Neuronal stem cell (in vitro differentiated cells): ENCODE results near the gene OTOGL.
A peak's percentile ranks its signal among the peaks of the same experiment; 100 is the strongest.

Source experiments
- DNase-seq: peaks from one replicate; pipeline ENCODE4 v3.0.0-alpha.2; 2013; ENCODE audit warnings: low spot score
- H2AFZ ChIP-seq: one replicate; pipeline ENCODE4 v1.6.1; 2013; ENCODE audit warnings: mild to moderate bottlenecking, low read length, inconsistent platforms
- H2AK5ac ChIP-seq: 2 replicates; pipeline ENCODE4 v1.6.1; 2013; ENCODE audit warnings: low read depth, mild to moderate bottlenecking, inconsistent platforms, low read length, moderate library complexity, mixed read lengths
- H2BK120ac ChIP-seq: 2 replicates; pipeline ENCODE4 v1.6.1; 2013; ENCODE audit warnings: low read depth, mild to moderate bottlenecking, inconsistent platforms, low read length, moderate library complexity, mixed read lengths
- H2BK12ac ChIP-seq: one replicate; pipeline ENCODE4 v1.6.1; 2013; ENCODE audit warnings: low read length, inconsistent platforms
- H2BK15ac ChIP-seq: 2 replicates; pipeline ENCODE4 v1.6.1; 2013; ENCODE audit warnings: mild to moderate bottlenecking, low read length, inconsistent platforms, mixed read lengths
- H2BK5ac ChIP-seq: one replicate; pipeline ENCODE4 v1.6.1; 2013; ENCODE audit warnings: inconsistent platforms, mild to moderate bottlenecking, low read length, moderate library complexity
- H3K14ac ChIP-seq: one replicate; pipeline ENCODE4 v1.6.1; 2013; ENCODE audit warnings: low read length, inconsistent platforms
- H3K18ac ChIP-seq: 2 replicates; pipeline ENCODE4 v1.6.1; 2013; ENCODE audit warnings: low read length, inconsistent platforms
- H3K23ac ChIP-seq: 2 replicates; pipeline ENCODE4 v1.6.1; 2013; ENCODE audit warnings: low read depth, mild to moderate bottlenecking, mixed read lengths, low read length, inconsistent platforms; ENCODE audit not compliant: poor library complexity
- H3K27ac ChIP-seq: replicated peaks from 3 replicates; pipeline ENCODE4 v1.5.1; 2013; ENCODE audit warnings: low read length, inconsistent platforms
- H3K27me3 ChIP-seq, 3 experiments: 2 replicates each; pipeline ENCODE4 v1.6.1; 2013; ENCODE audit warnings: low read length in 3 of 3, mild to moderate bottlenecking in 2 of 3, inconsistent platforms in 1 of 3, low read depth in 1 of 3, mixed read lengths in 1 of 3, moderate library complexity in 1 of 3; ENCODE audit not compliant: control insufficient read depth in 3 of 3, insufficient read depth in 3 of 3
- H3K36me3 ChIP-seq, 2 donors: replicated peaks in 1 of 2; 2 replicates each; pipeline ENCODE4 v1.6.1; 2013; ENCODE audit warnings: low read length in 2 of 2; ENCODE audit not compliant: control insufficient read depth in 2 of 2, insufficient read depth in 2 of 2
- H3K4ac ChIP-seq: 2 replicates; pipeline ENCODE4 v1.6.1; 2013; ENCODE audit warnings: inconsistent platforms, mild to moderate bottlenecking, low read length, moderate library complexity
- H3K4me1 ChIP-seq, 2 donors: 1 replicate in 1 of 2; 2 replicates in 1 of 2; pipeline ENCODE4 v1.6.1; 2013; ENCODE audit warnings: low read length in 2 of 2, low read depth in 1 of 2; ENCODE audit not compliant: control insufficient read depth in 2 of 2, insufficient read depth in 1 of 2
- H3K4me2 ChIP-seq: one replicate; pipeline ENCODE4 v1.6.1; 2013; ENCODE audit warnings: mild to moderate bottlenecking, low read length, inconsistent platforms; ENCODE audit not compliant: insufficient read depth, poor library complexity, severe bottlenecking
- H3K4me3 ChIP-seq, 2 donors: 2 replicates each; pipeline ENCODE4 v1.5.1; 2013; ENCODE audit warnings: low read length in 2 of 2, mild to moderate bottlenecking in 2 of 2, inconsistent platforms in 1 of 2, moderate library complexity in 1 of 2
- H3K79me1 ChIP-seq: one replicate; pipeline ENCODE4 v1.6.1; 2013; ENCODE audit warnings: low read depth, mild to moderate bottlenecking, inconsistent platforms, low read length, moderate library complexity
- H3K9ac ChIP-seq: one replicate; pipeline ENCODE4 v1.6.1; 2013; ENCODE audit warnings: mild to moderate bottlenecking, low read depth, low read length, inconsistent platforms; ENCODE audit not compliant: poor library complexity
- H3K9me3 ChIP-seq, 2 donors: replicated peaks in 1 of 2; 2 replicates each; pipeline versions ENCODE3 to v1.6.1; 2013; ENCODE audit warnings: low read length in 2 of 2, mild to moderate bottlenecking in 2 of 2, inconsistent platforms in 1 of 2, low read depth in 1 of 2, mixed read lengths in 1 of 2, moderate library complexity in 1 of 2; ENCODE audit not compliant: control insufficient read depth in 2 of 2, insufficient read depth in 1 of 2
- H4K8ac ChIP-seq: one replicate; pipeline ENCODE4 v1.6.1; 2013; ENCODE audit warnings: low read depth, mild to moderate bottlenecking, inconsistent platforms, low read length, moderate library complexity
- H4K91ac ChIP-seq: one replicate; pipeline ENCODE4 v1.6.1; 2013; ENCODE audit warnings: low read length, low read depth, mild to moderate bottlenecking, inconsistent platforms; ENCODE audit not compliant: poor library complexity
- WGBS, 2 donors: extraction: QIAGEN DNeasy Blood & Tissue Kit; methylation state at CpG; one replicate each; pipeline ENCODE4 v1.1.7; 2013; ENCODE audit warnings: missing lambda C conversion rate in 2 of 2, mixed read lengths in 1 of 2; ENCODE audit not compliant: insufficient read length in 2 of 2, insufficient replicate concordance in 1 of 2; ENCODE audit errors: extremely low coverage in 2 of 2; 5-methylcytosine and 5-hydroxymethylcytosine counted together

OTOGL gene

GRCh38 chr12:80406253-80406652 lies 306.9 kb downstream of the OTOGL start:
- Histone ChIP-seq H2BK120ac (no peak overlapping the region), H3K4me3 (no peak overlapping the region), H2BK15ac (no peak overlapping the region), H3K9ac (no peak overlapping the region), H3K27me3 (no peaks in the 10 kb centered on the region), H2AK5ac (no peak overlapping the region), H3K18ac (no peak overlapping the region), H2AFZ (no peak overlapping the region), H2BK5ac (no peak overlapping the region), H3K4me2 (no peak overlapping the region), H3K23ac (no peak overlapping the region), H3K4ac (no peak overlapping the region), H3K79me1 (no peaks in the 10 kb centered on the region), H3K9me3 (no peaks in the 10 kb centered on the region), H3K27ac (no peak overlapping the region), H3K4me1 (peaks cover 0 to 4% of the 10 kb centered on the region in 2 donors), H4K8ac (no peak overlapping the region), H4K91ac (no peak overlapping the region), H2BK12ac (no peak overlapping the region), H3K14ac (no peak overlapping the region), H3K36me3 (no peaks in the 10 kb centered on the region)
- DNase-seq: no peak

GRCh38 chr12:80411787-80412186 lies 312.4 kb downstream of the OTOGL start:
- DNase-seq: no peak
- no peak overlapping the region for H3K14ac ChIP-seq

GRCh38 chr12:80412343-80412953 lies 313.1 kb downstream of the OTOGL start:
- WGBS, 2 donors: no CpG with 5 or more reads among the region's 3 CpGs
- H3K27ac ChIP-seq: no peak overlapping the region
- no peak overlapping the region for H3K4me2 ChIP-seq
- no peak overlapping the region for H2AK5ac ChIP-seq
- peaks cover 0 to 4% of the 10 kb centered on the region in 2 donors for H3K4me1 ChIP-seq
- DNase-seq: peak; percentile 37
- H2BK12ac ChIP-seq: no peak overlapping the region
- no peak overlapping the region for H3K14ac ChIP-seq
- no peak overlapping the region for H2BK5ac ChIP-seq
- H3K4me3 ChIP-seq: no peak overlapping the region
- no peak overlapping the region for H3K23ac ChIP-seq
- H3K18ac ChIP-seq: no peak overlapping the region
- H3K4ac ChIP-seq: no peak overlapping the region
- no peak overlapping the region for H4K91ac ChIP-seq
- H2AFZ ChIP-seq: no peak overlapping the region
- no peaks in the 10 kb centered on the region for H3K27me3 ChIP-seq
- H2BK15ac ChIP-seq: no peak overlapping the region
- H3K9ac ChIP-seq: no peak overlapping the region
- no peak overlapping the region for H2BK120ac ChIP-seq
- no peaks in the 10 kb centered on the region for H3K79me1 ChIP-seq
- no peaks in the 10 kb centered on the region for H3K36me3 ChIP-seq
- H4K8ac ChIP-seq: no peak overlapping the region
- no peaks in the 10 kb centered on the region for H3K9me3 ChIP-seq

More at GRCh38 chr12:80411787-80412186, 312.4 kb downstream of the OTOGL start:
- Histone ChIP-seq H2AFZ (no peak overlapping the region), H3K18ac (no peak overlapping the region), H3K23ac (no peak overlapping the region), H3K9ac (no peak overlapping the region), H4K91ac (no peak overlapping the region), H3K9me3 (no peaks in the 10 kb centered on the region), H3K4me2 (no peak overlapping the region), H3K27ac (no peak overlapping the region), H3K79me1 (no peaks in the 10 kb centered on the region), H2BK12ac (no peak overlapping the region), H2AK5ac (no peak overlapping the region), H2BK5ac (no peak overlapping the region), H3K27me3 (no peaks in the 10 kb centered on the region), H3K4me3 (no peak overlapping the region), H3K4ac (no peak overlapping the region), H3K36me3 (no peaks in the 10 kb centered on the region), H4K8ac (no peak overlapping the region), H2BK15ac (no peak overlapping the region), H2BK120ac (no peak overlapping the region), H3K4me1 (peaks cover 0 to 4% of the 10 kb centered on the region in 2 donors)
- no CpG with 5 or more reads among the region's 3 CpGs for WGBS, 2 donors

- Histone ChIP-seq H3K27me3 (no peaks in the 10 kb centered on the region), H2BK120ac (no peak overlapping the region), H2BK5ac (no peak overlapping the region), H3K79me1 (no peaks in the 10 kb centered on the region), H2BK15ac (no peak overlapping the region), H3K9ac (no peak overlapping the region), H2BK12ac (no peak overlapping the region), H3K4me2 (no peak overlapping the region), H3K4me3 (no peak overlapping the region), H4K8ac (no peak overlapping the region), H3K36me3 (no peaks in the 10 kb centered on the region), H3K14ac (no peak overlapping the region), H4K91ac (no peak overlapping the region), H2AK5ac (no peak overlapping the region), H3K23ac (no peak overlapping the region), H3K9me3 (no peaks in the 10 kb centered on the region), H3K27ac (no peak overlapping the region), H3K4ac (no peak overlapping the region), H3K18ac (no peak overlapping the region), H2AFZ (no peak overlapping the region), H3K4me1 (peaks cover 0 to 4% of the 10 kb centered on the region in 2 donors)
- DNase-seq: no peak
- WGBS, 2 donors: no CpG with 5 or more reads among the region's 3 CpGs
These were observed 314.1 kb downstream of the OTOGL start for GRCh38 chr12:80413462-80413861.
